Coronary artery (tissue), 2 donors: Measurements from ENCODE around the gene A4GALT.

ENCODE experiments used
- DNase-seq: peaks from one replicate; pipeline ENCODE4 v3.0.0-alpha.2; 2017; ENCODE audit warnings: low spot score
- H3K27ac ChIP-seq, 2 donors: fragments of 200-600 bp; sonication (generic); one replicate each; pipeline ENCODE4 v1.5.1; 2016 to 2019
- H3K4me3 ChIP-seq: fragments of 200-600 bp; sonication (generic); 2 replicates; pipeline ENCODE4 v1.5.1; 2016; ENCODE audit warnings: mild to moderate bottlenecking, moderate library complexity
- TF ChIP-seq, protein P1 (sequence below): fragments of 200-600 bp; sonication (generic); IDR thresholded peaks from one replicate; pipeline ENCODE4 v1.5.1; 2019; ENCODE audit warnings: antibody characterized with exemption

The A4GALT gene

DNA sequence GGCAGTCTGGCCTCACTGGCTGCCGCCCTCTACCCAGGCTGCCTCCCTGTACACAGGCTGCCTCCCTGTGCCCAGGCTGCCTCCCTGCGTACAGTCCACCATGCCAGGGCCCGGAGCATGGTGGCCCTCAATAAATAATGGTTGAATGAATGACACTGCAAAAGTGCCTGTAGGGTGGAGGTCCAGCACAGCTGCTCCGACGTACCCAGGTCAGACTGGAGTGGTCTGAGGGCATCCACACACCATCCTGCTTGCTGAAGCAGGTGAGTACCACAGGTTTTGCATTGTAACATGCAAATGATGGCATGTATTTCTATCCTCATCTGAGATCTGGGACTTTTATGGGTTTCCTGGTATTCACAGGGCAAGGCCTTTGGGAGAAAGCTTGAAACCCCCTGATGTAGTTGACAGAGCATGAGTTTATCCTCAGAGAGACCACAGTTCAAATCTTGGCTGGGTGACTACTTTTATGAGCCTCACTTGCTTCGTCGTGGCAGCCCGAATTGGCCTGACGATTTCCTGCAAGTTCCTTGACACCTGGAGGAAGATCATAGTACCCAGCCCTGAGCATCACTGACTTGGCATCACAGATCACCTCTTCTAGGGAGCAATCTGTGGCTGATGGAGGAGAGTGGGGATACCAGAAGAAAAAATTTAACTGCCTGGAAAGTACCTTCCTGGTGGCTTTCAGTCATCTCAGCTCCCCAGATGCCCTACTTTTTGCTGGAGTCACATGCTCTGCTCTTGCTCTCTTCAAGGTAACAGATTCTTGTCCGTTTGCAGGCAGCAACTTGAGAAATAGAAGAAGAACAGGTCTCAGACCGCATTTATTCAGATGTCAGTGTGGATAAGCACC, 55.5 kb downstream of the A4GALT start:
- Histone ChIP-seq H3K4me3 (no peak overlapping the region), H3K27ac (no peak overlapping the region)
- no peak for DNase-seq
- TF ChIP-seq, protein P1, sequence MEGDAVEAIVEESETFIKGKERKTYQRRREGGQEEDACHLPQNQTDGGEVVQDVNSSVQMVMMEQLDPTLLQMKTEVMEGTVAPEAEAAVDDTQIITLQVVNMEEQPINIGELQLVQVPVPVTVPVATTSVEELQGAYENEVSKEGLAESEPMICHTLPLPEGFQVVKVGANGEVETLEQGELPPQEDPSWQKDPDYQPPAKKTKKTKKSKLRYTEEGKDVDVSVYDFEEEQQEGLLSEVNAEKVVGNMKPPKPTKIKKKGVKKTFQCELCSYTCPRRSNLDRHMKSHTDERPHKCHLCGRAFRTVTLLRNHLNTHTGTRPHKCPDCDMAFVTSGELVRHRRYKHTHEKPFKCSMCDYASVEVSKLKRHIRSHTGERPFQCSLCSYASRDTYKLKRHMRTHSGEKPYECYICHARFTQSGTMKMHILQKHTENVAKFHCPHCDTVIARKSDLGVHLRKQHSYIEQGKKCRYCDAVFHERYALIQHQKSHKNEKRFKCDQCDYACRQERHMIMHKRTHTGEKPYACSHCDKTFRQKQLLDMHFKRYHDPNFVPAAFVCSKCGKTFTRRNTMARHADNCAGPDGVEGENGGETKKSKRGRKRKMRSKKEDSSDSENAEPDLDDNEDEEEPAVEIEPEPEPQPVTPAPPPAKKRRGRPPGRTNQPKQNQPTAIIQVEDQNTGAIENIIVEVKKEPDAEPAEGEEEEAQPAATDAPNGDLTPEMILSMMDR: no peak

DNA sequence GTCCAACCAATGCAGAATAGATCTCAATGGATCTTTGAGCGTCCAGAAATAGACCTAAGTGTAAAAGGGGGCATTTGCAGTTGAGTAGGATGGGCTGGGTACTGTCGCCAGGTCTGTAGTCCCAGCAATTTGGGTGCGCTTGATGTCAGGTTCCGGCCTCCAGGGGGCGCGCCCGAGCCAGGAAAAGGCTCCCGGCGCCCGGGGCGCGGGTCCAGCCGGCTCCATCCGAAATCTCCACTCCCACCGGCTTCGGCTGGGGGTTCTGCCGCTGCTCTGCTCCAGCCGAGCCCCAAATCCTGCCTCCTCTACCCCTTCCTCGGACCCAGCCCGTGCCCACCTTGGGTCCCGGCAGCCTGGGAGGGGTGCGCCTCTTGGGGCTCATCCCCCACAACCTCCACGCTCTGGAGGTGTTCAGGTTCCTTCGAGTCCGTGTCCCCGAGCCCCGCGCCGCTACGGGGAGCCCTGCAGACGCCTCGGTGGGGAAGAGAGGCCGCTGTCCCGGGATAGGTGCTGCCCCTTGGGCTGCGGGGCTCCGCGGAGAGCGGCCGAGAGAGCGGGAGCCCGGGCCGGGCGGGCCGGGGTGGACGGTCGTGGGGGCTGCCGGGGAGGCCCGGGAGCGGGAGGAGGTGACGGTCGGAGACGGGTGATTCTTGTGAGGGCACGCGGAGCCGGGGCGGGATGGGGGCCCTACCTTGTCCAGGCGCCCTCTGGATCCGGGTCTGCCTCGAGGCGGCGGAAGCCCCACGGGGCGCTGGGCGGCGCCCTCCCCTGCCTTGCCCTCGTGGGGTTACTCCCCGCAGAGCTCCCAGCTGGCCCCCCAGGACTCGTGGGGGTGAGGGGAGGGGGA, 58.5 kb downstream of the A4GALT start:
- Histone ChIP-seq H3K27ac (peak overlapping the region; percentile 12 to 29), H3K4me3 (peak overlapping the region; percentile 68)
- TF ChIP-seq, protein P1: peak; percentile 70
- peak; percentile 87 for DNase-seq

- H3K27ac ChIP-seq: no peak overlapping the region
- no peak overlapping the region for H3K4me3 ChIP-seq
- TF ChIP-seq, protein P1: no peak
- no peak for DNase-seq
These were observed 64.1 kb downstream of the A4GALT start for GRCh38 chr22:42656578-42656977.

DNA sequence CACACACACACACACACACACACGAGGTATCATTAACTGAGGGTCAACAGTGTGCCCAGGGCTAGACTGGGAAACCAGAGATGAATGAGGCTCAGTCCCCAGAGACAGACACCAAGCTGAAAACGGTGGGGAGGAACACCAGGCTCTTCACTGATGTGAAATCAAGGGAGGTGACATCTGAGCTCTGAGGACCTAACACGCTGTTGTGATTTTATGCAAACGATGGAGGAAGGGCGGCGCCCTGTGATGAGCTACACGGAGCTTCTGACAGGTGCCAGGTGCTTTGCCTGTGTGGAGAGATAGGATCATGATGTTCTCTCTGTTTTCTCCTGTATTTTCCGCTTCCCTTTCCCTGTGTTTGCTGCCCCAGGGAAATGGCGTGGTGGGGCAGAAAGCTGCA, 65.0 kb downstream of the A4GALT start:
- no peak overlapping the region for H3K27ac ChIP-seq
- no peak for DNase-seq
- TF ChIP-seq, protein P1: no peak

GRCh38 chr22:42654436-42655073, 66.1 kb downstream of the A4GALT start:
- no peak overlapping the region for H3K27ac ChIP-seq
- TF ChIP-seq, protein P1: no peak
- no peak for DNase-seq

More for the DNA sequence above, 65.0 kb downstream of the A4GALT start:
- no peak overlapping the region for H3K4me3 ChIP-seq

GRCh38 chr22:42653999-42654398, 66.7 kb downstream of the A4GALT start:
- DNase-seq: no peak
- TF ChIP-seq, protein P1: no peak
- Histone ChIP-seq H3K27ac (no peak overlapping the region), H3K4me3 (no peak overlapping the region)

More at GRCh38 chr22:42654436-42655073, 66.1 kb downstream of the A4GALT start:
- no peak overlapping the region for H3K4me3 ChIP-seq
